Gastrocnemius medialis (tissue), 4 donors: ENCODE measurements around the gene PRRT1B.

Experiments used
- CTCF ChIP-seq, 5 experiments: fragments of 450-650 bp in 3 of 5; fragments of 200-600 bp in 2 of 5; sonication (generic) in 2 of 5; IDR thresholded peaks in 4 of 5; conservative IDR thresholded peaks in 1 of 5; 1 replicate in 4 of 5; 2 replicates in 1 of 5; pipeline ENCODE4 v1.5.1; 2016 to 2019; ENCODE audit warnings: antibody characterized with exemption in 5 of 5, mild to moderate bottlenecking in 3 of 5, moderate library complexity in 3 of 5
- POLR2A ChIP-seq, 2 donors: fragments of 450-650 bp; IDR thresholded peaks; one replicate each; pipeline ENCODE4 v1.6.1; 2017; ENCODE audit warnings: antibody characterized with exemption in 2 of 2, mild to moderate bottlenecking in 2 of 2, moderate library complexity in 2 of 2

GRCh38 chr9:131596430-131596743, 51.1 kb downstream of the PRRT1B start:
- no peak for TF ChIP-seq POLR2A (IDR thresholded peaks at IDR 0.05)
- TF ChIP-seq CTCF (IDR thresholded peaks at IDR 0.05 in 4 of 5, conservative IDR thresholded peaks at IDR 0.05 in 1 of 5), result no peak
